Measurements from ENCODE around the gene LCN9.

GRCh38 chr9:135678236-135679017 is 15.3 kb downstream of the LCN9 start:
- TF ChIP-seq, protein P1, sequence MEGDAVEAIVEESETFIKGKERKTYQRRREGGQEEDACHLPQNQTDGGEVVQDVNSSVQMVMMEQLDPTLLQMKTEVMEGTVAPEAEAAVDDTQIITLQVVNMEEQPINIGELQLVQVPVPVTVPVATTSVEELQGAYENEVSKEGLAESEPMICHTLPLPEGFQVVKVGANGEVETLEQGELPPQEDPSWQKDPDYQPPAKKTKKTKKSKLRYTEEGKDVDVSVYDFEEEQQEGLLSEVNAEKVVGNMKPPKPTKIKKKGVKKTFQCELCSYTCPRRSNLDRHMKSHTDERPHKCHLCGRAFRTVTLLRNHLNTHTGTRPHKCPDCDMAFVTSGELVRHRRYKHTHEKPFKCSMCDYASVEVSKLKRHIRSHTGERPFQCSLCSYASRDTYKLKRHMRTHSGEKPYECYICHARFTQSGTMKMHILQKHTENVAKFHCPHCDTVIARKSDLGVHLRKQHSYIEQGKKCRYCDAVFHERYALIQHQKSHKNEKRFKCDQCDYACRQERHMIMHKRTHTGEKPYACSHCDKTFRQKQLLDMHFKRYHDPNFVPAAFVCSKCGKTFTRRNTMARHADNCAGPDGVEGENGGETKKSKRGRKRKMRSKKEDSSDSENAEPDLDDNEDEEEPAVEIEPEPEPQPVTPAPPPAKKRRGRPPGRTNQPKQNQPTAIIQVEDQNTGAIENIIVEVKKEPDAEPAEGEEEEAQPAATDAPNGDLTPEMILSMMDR (IDR thresholded peaks at IDR 0.05) = no peak
- TF ChIP-seq POLR2AphosphoS5 (IDR thresholded peaks at IDR 0.05) = no peak
- no peak for TF ChIP-seq EP300 (IDR thresholded peaks at IDR 0.05; ENCODE audit: low read depth)
- TF ChIP-seq POLR2A (IDR thresholded peaks at IDR 0.05) = no peak

Measured in transverse colon (tissue), 4 donors.